Measurements from ENCODE around the gene SMYD3.
"Not testable (repeated sequence)": the region's sequence is repeated elsewhere in the genome, so short reads cannot be mapped to it uniquely, and the experiment has no call there.

The SMYD3 gene

GRCh38 chr1:245774931-245775330, 732.1 kb downstream of the SMYD3 start:
- DNase-seq = not testable (repeated sequence)

DNA sequence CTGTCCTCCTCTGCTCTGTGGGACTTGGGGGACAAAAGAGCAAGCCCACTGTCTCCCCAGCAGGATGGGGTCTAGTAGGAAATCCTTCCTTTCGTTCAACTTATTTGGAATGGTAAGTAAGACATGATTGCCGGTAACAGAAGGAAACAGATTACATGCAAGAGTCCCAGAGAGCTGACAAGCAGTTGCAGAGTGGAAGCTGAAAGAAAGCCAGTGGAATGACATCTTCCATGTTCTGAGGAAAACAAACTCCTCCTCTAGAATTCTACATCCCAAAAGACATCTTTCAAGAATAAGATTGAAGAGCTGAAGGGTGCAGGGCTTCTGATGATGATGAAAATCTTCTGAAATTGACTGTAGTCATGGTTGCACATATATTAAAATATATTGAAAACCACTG, 732.9 kb downstream of the SMYD3 start:
- DNase-seq = no peak

- no peak for DNase-seq
Observed at GRCh38 chr1:245773344-245773743, 733.7 kb downstream of the SMYD3 start.

GRCh38 chr1:245772739-245773138, 734.3 kb downstream of the SMYD3 start:
- no peak for DNase-seq

- DNase-seq = no peak
Observed at GRCh38 chr1:245772325-245772724, 734.8 kb downstream of the SMYD3 start.

DNA sequence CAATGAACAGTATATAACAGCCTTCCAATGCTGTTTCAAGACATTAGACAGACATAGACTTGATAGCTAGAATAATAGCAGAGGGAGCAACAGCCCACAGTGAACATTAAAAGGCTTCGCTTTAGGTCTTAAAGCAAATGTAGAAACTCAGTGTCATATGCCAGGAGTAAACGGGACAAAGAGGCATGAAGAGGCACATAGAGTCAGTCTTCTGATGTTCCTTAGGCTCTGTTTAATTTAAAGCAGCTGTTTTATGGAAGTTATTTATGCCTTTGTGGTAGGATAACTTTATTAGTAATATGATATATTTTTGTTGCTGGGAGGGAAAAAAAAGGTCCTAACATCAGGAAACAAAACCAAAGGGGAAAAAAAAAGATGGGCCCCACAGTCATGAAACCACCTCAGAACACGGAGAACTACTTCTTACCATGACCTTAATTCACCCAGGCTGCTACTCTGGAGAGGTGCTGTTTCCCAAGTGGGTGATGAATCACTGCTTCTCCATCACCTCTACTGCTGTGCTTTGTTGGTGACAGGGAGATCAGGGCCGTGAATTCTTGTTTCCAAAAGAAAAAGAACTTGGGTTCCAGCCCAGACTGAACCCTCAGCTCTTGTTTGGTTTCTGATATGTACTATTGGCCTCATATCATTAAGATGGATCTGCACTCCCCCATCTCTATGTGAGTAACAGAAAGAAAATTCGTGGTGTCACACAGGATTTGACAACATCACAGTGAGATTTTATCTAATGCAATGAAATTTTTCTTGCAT, 735.4 kb downstream of the SMYD3 start:
- no peak for DNase-seq

- no peak for DNase-seq
Observed at GRCh38 chr1:245770156-245770555, 736.9 kb downstream of the SMYD3 start.

DNA sequence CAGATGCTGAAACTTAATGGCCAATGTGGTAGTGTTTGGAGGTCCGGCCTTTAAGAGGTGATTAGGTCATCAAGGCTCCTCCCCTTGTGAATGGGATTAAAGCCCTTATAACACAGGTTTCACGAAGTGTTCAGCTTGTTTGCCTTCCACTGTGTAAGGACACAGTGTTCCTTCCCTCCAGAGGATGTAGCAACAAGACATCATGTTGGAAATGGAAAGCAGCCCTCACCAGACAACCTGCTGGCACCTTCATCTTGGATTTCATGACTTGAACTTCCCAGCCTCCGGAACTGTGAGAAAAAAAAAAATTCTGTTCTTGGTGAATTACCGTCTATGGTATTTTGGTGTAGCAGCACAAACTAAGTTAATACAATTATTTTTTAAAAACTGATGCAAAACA, 738.5 kb downstream of the SMYD3 start:
- DNase-seq = no peak

- no peak for DNase-seq
Observed at GRCh38 chr1:245765230-245766000, 741.7 kb downstream of the SMYD3 start.

- DNase-seq = no peak
Observed at GRCh38 chr1:245763873-245764331, 743.2 kb downstream of the SMYD3 start.

- no peak for DNase-seq
Observed at GRCh38 chr1:245762396-245762910, 744.6 kb downstream of the SMYD3 start.

DNA sequence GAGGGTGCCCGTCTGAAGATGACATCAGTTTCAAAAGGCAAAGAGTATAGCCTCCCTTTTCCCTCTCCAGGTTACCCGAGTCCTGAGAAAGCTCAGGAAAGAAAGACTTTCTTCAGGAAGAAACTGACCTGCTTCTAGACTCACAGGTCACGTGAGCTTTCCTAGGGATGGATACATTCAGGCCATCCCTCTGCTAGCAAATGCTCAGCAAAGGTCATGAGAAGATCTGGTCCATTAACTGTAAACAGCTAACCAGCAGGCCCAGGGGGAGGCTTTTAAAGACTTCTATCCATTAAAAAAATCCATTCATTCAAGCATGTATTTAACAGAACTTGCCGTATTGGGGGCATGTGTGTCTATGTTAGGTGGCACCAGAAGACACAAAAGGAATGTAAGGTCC, 746.8 kb downstream of the SMYD3 start:
- DNase-seq = no peak

DNA sequence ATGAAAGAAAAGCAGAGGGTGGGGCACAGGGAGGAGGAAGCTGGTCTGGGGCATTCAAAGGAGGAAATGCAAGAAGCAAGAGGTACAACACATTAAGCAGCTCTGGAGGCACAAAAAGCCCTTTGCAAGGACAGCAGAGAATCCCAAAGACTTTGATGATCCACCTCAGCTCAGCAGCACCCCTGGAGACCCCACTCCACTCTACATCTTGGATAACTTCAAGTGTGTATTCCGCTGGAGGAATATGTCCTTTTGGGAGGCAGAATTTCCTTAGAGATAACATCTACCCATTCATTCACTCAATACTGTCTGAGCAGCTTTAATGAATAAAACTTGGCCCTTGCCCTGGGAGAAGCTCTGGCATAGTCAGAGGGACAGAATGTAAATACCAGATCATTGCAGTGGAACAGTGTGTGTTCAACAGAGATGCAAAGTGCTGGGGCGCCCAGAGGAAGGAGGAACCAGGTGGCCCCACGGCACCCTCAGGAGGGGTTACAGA, 752.6 kb downstream of the SMYD3 start:
- no peak for DNase-seq

- no peak for DNase-seq
Observed at GRCh38 chr1:245753807-245754206, 753.3 kb downstream of the SMYD3 start.

- no peak for DNase-seq
Observed at GRCh38 chr1:245752561-245752960, 754.5 kb downstream of the SMYD3 start.

DNA sequence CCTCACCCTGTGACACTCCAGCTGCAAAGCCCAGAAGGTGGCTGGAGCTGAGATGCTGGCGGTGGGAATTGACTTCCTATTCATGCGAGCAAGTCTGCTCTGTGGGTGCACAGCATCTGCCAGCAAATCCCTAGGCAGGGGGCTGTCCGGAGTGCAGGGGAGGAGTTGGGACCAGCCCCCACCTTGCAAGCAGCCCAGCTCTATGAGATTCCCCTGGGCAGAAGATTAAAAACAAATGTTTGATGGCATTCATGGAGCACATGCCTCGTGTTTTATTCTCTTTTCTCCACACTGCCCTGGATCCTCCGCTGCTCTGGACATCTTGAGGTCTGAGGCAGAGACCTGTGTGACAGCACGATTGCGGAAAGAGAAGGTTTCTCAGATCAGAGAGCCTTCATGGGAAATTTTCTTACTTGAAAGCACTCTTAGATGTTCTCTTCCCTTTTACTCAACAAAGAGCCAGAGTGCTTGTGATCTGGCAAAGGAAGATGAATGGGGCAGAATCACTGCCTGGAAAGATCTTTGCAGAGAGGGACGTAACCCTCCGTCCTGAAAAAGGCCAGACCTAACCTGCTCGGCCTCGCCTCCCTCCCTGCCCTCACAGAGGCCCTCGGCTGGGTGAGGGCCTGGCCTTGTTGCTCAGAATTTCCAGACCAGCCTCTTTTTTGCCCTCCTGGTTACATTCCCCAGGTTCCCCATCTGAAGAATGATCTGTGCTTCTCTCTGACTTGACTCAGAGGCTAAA, 755.2 kb downstream of the SMYD3 start:
- no peak for DNase-seq

DNA sequence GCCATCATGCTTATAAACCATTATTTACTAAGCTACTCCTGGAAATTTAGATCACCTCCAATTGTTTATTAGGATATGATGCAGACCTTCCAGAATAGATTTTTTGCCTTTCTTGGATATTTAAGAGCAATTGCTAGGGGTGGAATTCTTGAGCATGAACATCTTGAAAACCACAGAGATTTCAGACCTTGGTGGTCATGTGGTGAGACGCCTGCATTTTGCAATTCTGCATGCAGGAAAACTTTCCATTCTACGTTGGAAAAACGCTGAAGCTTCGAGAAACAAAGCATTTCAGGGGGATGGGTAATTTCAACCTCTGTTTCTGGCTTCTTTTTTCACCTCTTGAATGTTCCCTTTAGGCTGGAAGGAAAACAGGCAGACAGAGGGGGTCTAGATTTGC, 756.0 kb downstream of the SMYD3 start:
- DNase-seq = no peak

DNA sequence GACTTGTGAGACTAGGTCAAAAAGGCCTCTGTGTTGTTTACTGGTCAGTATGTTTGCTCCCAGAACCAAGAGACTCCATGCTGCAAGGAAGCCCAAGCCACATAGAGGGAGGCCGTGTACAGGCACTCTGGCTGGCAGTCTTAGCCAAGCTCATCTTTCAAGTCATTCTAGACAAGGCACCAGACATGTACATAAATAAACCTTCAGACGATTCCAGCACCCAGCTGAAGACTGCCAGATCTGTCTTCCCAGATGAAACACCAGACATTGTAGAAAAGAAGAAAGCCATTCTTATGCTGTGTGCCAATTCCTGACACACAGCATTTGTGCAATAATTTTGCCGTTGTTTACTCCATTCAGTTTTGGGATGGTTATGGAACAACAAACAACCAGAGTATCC, 756.8 kb downstream of the SMYD3 start:
- DNase-seq = no peak

- no peak for DNase-seq
Observed at GRCh38 chr1:245749053-245749452, 758.0 kb downstream of the SMYD3 start.

- DNase-seq = no peak
Observed at GRCh38 chr1:245748646-245749045, 758.4 kb downstream of the SMYD3 start.

DNA sequence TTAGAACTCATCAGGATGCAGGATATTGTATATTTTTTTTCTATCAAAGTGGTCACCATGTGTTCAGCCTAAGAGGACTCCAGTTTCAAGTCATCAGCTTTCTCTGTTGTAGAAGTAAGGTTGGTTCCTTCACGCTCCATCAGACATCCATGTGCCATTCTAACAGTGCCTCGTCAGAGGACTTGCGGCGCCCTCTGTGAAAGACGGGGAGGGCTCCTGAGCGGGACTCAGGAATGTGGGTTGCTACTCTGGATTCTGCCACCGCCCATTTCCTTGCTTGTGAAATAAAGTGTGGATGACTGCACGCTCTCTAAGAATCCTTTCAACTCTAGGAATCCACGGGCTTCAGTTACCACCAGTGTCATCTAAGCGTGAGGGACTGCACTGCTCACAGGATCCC, 758.8 kb downstream of the SMYD3 start:
- no peak for DNase-seq

DNA sequence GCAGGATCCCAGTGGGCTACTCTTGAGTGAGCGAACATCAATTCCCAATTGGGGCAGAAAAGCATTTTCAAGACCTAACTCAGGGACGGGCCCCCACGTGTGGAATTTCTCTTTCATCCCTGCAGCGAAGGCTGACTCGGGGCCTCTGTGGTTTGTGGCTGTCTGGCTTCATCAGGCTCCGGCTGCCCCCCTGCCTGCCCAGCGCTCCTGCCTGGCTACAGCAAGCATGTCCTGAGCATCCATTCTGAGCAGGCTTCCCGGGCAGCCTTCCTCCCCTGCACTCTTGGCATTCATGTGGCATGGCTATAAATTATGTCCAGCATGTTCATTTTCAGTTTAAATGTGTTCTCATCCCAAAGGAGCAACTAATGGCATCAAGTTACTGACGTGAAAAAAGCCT, 764.2 kb downstream of the SMYD3 start:
- no peak for DNase-seq

DNA sequence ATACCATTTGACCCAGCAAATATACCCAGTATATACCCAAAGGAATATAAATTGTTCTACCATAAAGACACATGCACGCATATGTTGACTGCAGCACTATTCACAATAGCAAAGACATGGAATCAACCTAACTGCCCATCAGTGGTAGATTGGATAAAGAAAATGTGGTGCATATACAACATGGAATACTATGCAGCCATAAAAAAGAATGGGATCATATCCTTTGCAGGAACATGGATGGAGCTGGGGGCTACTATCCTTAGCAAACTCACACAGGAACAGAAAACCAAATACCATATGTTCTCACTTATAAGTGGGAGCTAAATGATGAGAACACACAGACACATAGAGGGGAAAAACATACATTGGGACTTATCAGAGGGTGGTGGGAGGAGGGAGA, 766.7 kb downstream of the SMYD3 start:
- DNase-seq = not testable (repeated sequence)
